Activated CD4-positive, CD25-positive, alpha-beta regulatory T cell treated with anti-CD3 and anti-CD28 coated beads, Interleukin-2, amount 50 U/mL, for 72 hours (primary cell): Measurements from ENCODE around the gene KRT10.
"Not testable (repeated sequence)": the region's sequence is repeated elsewhere in the genome, so short reads cannot be mapped to it uniquely, and the experiment has no call there.

Experiments used
- DNase-seq: peaks from one replicate; pipeline ENCODE4 v3.0.0; 2021

The KRT10 gene

DNA sequence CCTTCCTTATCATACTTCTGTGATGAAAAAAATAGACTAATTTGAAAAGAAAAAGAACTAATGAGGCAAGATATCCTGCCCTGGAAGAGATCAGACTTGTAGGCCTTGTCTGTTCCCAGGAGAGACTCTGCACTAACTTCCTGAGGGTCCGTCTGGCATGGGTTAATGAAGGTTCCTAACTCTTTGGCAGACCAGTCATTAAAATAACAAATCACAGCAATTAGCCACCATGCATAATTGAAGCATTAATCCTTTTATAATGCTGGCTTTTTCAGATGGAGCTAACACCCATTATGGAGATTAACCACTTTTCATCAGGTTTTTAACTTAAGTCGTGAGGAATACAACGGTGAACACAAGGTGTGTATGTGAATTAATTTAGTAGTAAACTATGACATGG is 10.4 kb upstream of the KRT10 start:
- no peak for DNase-seq

DNA sequence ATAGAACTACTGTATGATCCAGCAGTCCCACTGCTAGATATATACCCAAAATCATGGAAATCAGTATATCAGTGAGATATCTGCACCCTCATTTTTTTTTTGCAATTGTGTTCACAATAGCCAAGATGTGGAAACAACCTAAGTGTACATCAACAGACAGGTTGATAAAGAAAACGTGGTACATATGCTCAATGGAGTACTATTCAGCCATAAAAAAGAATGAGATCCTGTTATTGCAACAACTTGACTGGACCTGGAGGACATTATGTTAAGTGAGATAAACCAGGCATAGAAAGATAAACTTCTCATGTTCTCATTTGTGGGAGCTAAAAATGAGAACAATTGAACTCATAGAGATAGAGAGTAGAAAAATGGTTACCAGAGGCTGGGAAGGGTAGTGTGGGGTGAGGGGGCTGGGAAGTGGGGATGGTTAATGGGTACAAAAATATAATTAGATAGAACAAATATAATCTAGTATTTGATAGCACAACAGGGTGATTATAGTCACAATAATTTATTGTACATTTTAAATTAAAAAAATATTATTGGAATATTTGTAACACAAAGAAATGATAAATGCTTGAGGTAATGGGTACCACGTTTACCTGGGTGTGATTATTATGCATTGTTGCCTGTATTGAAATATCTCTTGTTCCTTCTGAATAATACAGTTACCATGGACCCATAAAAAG is 7.8 kb upstream of the KRT10 start:
- DNase-seq: no peak

DNA sequence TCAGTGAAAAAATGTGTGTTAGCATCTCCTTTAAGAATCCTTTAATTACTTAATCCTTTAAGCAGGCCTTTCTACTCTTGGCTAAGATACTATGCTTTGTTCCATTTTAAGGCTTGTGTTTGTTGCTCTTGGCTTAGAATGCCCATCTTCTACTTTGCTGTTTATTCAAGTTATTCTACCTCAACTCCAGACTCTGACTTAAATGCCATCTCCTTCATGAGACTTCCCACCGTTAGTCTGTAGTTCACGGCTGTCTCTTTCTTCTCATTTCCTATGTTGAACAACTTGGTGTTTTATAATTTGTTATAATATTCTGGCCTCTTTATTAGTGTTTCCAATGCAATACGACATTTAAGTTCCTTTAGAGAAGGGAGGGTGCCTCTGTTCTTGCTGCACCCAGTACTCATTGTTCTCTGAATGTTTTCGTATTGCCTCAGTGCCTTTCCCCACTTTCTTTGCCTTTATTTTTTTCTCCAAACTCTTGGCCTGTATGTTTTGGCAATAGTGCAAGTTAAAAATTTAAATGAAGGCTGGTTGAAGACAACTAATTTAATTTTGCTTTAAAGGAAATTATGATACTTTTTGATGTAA is 6.1 kb upstream of the KRT10 start:
- no peak for DNase-seq

DNA sequence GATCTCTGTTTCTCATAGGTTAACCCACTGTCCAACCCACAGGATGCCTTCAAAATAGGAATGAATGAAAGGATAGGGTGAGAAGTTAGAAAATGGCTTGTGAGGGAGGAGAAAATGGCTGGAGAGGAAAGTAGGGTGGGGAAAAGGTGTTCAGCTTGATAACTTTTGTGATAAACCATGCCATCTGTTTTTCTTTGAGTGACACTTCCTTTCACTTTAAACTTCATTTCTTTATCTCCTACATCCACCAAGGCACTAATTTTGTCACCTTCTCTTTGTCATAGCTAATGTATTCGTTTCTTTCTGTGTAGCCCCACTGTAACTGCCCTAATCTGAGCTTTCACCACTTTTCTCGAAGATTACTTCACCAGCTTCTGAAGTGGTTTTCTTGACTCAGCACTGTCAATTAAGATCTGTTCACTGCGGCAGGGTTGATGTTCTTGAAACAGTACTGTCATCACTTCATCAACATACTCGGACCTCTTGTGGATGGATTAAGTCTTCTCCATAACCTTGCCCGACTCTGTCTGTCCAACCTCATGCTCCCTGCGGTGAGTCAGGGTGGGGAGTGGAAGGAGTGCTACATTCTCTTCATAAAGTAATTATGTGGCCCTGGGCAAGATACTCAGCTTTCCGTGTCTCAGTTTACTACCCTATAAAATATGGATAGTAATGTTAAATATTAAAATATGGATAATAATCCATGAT is 5.5 kb upstream of the KRT10 start:
- DNase-seq: no peak

DNA sequence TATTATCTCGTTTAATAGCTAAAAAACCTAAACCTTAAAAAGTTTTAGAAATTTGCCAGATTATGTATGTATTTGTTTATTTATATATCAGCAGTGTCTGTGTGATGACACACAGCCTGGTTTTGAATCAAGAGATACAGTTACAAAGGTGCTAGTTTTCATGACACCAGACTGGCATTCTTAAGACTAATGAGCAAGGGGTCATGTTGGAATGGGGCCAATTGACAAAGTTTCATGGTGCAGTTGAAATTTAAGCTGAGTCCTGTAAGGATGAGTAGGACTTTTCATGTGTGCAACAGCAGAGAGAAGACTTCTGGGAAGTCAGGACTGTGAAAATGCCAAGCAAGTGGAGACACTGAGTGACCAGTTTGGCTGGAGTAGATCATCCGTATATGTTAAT is 3.2 kb upstream of the KRT10 start:
- DNase-seq: no peak

DNA sequence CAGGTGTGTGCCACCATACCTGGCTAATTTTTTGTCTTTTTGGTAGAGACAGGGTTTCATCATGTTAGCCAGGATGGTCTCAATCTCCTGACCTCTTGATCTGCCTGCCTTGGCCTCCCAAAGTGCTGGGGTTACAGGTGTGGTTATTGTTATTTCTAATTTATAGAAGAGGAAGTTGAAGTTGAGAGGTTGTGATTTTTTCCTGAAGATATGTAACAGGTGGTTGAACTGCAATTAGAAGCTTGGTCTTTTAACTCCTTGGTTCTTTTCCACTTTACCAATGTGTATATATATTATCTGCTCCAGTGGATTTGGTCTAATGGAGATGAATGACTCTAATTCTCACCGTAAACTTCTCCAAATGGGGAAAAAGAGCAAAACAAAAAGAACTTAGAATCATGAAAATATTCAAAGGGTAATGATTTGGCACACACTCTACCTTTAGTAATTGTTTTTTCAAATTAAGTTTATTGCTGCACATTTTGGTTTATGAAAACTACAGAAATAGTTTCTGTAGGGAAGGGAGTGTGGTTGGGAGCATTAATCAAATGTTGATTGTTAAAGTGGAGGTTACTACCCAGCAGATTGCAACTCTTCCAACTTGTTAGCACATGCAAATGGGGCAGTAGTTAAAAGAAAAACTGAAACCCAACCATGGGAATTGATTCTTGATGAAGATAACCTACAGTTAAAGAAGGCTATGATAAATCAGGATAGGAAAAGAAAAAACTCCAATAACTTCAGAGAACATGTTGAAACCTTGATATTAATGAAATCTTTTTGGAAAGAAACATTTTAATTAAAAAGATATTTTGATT is 1.8 kb upstream of the KRT10 start:
- DNase-seq: no peak

DNA sequence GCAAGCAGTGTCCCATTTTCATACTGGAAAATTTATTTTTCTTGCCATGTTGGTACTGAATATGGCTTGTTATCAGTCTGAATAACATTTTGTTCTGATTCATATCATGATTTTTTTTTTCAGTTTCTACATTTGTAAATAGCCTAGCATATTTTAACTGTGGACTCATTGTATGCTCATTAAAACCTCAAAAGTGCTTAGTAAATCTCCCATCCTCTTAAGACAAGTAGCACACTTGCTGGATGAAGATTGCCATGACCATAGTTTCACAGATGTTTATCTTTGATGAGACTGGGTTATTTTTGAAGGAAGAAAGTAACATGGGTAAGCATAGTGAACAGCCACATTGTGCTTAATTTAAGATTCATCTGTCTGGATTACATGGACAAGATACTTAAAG is 878 bp downstream of the KRT10 start:
- no peak for DNase-seq

DNA sequence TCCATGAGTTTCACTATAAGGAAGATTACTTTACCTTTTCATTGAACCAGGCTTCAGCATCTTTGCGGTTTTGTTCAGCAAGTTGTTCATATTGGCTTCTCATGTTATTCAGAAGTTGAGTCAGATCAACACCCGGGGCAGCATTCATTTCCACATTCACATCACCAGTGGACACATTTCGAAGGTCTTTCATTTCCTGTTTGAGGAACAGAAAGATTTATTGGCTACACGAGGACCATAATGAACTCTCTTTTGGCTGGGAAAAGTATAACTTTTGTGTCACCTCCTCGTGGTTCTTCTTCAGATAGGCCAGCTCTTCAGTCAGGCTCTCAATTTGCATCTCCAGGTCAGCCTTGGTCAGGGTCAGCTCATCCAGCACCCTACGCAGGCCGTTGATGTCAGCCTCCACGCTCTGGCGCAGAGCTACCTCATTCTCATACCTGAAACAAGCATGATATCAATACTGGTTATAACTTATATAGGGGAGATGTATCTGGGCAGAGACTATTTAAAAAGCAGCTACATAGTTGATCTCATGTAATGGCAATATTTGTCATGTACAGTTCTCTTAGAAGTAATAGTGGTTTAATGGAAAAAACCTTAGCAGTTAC is 2.1 kb downstream of the KRT10 start:
- DNase-seq: no peak

DNA sequence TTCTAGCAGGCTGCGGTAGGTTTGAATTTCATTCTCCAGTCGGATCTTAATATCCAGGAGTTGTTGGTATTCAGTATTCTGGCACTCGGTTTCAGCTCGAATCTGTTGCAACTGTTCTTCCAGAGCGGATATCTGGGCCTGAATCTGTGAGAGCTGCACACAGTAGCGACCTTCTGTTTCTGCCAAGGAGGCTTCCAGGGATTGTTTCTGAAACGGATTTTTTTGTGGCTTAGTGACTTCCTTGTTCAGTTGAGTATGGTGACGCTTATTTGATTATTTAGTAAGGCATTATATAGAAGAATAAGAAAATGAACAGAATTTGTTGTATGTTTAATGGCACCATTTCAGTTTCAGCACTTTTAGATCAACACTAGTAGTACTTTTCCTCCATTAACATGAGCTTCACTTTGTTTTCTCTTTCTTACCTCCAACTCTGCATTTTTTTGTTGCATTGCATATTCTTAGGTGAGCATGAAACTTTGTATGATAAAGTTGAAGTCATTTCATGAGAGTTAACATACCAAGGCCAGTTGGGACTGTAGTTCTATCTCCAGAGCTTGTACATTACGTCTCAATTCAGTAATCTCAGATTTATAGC is 2.8 kb downstream of the KRT10 start:
- no peak for DNase-seq

DNA sequence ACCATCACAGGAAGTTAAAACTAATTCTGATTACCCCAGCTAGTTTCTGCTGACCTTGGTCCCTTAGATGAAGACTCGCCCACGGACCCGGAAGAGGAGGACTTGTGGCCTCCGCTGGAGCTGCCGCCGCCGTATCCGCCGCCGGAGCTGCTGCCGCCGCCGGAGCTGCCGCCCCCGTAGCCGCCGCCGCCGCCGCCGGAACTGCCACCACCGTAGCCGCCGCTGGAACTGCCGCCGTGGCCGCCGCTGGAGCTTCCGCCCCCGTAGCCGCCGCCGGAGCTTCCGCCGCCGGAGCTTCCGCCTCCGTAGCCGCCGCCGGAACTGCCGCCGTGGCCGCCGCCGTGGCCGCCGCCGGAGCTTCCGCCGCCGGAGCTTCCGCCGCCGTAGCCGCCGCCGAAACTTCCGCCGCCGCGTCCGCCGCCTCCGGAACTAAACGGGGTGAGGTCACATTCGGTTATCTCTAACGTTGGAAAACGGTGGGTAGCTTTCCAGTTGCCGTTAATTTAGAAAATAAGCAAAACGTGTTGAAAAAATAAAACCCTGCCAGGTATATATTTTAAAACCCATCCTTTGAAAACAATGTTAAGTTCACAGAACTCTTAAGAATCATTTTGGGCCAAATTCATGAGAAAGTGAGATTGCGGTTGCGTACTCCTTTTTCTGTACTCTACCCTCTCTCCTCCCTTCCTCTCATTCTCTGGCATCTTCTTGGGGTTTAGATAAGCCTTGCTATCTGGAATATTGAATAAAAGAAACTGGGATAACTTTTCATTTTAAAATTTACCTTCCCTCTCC is 3.5 kb downstream of the KRT10 start:
- DNase-seq: peak; percentile 85

DNA sequence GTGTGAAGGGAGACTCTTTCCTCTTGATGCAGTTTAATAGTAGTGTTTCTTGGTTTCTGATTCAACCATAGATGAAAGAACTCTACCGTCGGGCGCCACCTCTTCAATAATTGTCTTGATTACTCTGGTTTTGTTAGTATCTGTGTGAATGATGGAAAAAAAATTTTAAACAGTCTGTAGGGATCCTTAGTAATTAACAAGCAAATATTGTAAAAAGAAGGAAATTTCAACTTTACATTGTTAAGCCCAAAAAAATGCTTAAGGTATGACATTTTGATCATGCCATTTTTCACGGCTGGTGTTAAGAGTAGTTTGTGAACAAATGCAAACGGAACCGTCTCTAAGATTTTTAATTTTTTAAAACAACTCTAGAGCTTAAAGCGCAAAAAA is 4.1 kb downstream of the KRT10 start:
- DNase-seq: no peak

DNA sequence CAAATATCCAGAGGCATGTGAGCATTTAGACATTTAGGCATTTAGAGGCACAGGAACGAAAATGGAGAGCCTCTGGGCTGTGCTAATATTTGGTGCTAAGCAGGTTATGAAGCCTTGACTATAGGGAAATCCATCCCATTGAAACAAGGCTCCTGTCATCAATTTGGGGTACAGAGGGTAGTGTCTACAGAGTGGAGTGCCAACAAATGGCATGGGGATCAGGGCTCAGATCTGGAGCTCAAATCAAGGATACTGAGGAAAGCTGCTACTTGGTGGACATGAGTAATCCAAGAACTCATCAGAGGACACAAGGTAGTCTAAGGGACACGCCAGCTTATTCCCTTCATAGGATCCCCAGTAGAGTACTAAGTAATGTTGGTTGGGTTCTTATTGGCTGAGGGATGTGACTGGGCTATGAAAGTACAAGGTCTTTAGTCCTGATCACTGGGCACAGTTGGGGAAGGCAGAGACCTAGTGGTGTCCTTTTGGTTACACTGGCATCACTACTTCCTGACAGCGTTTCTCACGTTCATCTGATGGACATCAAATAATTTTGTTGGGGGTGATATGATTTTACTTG is 5.2 kb downstream of the KRT10 start:
- DNase-seq: no peak

DNA sequence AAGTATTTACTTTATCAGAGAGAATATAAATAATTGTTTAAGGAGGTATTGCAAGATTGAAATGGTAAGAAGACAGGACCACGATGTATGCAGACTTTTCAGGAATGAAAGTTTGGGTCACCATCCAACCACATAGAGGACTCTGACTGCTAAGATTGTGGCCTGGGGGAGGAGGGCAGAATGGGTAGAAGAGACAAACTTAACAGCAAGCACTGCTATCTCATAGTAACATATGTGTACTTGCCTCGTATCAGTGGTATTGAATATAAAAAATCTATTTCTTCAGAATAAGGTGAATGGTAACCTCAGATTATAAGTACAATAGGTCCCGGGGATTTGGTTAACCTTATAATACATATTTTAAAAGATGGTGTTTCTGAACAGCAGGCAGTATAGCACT is 5.8 kb downstream of the KRT10 start:
- no peak for DNase-seq

DNA sequence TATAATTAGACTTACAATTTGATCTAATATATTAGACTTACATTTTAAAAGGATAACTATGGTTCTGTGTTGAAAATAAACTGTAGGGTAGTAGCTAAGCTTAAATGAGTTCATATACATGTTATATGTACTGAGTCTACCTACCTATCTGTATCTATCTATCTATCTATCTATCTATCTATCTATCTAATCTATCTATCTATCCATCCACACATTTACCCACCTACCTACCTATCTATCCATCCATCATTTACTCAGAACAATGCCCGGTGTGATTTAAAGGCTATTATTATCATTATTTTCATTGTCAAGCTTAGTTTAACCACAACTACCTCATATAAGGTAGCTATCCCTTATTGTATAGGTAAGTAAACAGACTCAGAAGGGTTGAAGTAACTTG is 7.0 kb downstream of the KRT10 start:
- DNase-seq: no peak

DNA sequence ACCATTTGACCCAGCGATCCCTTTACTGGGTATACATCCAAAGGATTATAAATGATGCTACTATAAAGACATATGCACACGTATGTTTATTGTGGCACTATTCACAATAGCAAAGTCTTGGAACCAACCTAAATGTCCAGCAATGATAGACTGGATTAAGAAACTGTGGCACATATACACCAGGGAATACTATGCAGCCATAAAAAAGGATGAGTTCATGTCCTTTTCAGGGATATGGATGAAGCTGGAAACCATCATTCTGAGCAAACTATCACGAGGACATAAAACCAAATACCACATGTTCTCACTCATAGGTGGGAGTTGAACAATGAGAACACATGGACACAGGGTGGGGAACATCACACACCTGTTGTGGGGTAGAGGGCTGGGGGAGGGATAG is 7.8 kb downstream of the KRT10 start:
- not testable (repeated sequence) for DNase-seq

DNA sequence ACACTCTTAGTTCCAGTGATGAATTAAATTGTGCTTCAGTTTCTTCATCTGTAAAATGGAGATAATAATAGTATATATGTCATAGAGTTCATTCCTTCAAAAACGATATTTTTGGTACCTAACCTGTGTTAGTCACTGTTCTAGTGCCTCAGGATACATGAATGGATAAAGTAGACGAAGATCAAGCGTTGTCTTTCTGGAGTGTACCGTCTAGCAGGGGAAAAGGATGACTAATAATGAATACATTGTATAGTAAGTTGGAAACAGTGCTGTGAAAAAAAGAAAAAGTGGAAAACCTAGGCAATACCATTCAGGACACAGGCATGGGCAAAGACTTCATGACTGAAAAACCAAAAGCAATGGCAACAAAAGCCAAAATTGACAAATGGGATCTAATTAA is 8.6 kb downstream of the KRT10 start:
- DNase-seq: no peak

DNA sequence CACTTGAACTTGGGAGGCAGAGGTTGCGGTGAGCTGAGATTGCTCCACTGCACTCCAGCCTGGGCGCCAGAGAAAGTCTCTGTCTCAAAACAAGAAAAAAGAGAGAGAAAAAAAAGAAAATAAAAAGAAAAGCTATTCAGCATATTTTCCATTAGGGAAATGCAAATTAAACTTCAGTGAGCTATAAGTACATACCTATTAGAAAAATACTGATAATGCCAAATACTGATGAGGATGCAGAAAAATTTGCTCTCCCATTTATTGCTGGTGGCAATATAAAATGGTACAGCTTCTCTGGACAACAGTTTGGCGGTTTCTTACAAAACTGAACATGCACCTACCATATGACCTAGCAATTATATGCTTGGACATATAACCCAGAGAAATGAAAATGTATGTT is 9.8 kb downstream of the KRT10 start:
- no peak for DNase-seq

DNA sequence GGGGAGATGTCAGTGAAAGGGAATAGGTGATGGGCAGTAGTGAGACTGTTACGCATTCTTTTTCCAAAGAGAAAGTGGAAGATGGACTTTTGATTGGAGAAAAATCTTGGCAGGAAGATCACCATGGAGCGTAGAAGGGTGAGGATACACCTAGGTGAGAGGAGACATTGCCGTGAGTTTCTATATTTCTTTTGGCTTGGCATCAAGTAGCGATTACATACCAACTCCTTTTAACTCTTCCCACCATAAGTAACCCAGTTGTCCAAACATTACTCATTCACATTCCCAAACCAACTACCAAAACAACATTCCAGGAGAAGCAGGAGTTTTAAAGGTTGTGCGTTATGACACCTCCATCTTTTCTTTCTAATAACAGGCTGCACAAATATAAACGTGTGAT is 11.9 kb downstream of the KRT10 start:
- DNase-seq: no peak

DNA sequence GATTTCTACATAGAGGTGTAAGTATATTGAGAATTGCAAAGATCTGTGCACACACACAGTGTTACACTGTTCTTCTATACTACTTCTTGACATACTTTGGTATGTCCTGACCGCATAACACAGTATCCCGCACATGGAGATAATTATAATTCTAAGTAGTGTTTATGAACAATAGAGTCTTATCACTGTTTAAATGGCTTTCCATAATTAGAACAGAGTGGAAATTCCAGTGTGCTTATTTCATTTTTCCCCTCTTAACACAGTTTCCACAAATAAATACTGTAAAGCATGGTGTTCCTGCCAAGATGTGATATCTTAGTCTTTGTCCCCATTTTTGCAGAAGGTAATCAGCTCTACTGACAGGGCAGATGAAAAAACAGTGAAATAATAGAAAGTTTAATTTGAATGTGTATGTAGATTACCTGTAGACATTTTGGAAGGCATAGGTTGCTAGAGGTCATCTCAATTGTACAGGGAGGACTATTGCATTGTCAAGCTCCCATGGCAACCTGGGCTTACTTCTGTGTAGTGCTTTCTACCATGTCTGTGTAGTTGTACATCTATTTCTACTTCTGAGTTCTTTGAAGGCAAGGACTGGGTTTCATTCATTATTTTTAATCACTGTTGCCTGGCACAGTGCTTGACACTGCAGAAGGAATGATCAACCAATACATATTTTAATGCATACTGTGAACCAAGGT is 12.5 kb downstream of the KRT10 start:
- DNase-seq: no peak

DNA sequence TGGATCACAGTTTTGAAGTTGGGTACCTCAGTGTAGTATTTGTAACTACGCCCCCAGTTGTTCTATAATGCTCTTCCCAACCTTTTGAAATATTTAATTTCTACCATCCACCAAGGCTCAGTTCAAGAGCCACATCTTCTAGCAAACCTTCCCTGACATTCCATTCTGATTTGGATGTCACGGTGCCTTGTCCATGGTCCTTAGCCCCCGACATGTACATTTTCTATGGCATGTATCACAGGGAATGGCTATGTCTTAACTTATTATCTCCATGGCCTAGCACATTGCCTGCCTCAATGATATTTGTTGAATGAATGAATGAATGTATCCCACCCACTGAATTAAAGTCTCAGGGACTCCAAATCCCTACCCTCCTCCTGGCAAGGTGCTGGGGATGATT is 16.3 kb downstream of the KRT10 start:
- DNase-seq: no peak

DNA sequence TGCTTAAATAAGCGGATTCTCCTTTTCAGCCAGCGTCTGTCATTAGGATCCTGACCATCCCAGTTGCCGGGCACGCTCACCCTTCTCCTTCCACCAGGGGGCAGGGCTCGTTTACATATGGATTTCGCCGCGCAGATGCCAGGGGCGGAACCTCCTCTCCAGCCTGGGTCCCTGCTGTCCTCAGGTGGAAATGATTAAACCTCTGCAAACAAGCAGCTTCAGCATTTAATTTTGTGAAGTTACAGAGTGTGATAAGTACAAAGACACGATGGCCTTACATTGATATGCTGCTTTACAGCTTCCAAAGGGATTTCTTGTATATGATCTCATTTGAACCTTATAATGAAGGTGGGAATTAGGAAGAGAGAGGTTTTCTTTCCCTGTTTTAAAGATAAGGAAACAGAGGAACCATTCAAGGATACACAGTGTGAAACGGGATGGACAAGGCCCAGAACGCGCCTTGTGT is 18.8 kb downstream of the KRT10 start:
- peak; percentile 74 for DNase-seq
